Measurements from ENCODE around the gene KRT83. TPM values are rescaled to one million over a fixed set of nuclear protein-coding genes. Genes with fewer than 3 reads are reported as not detected.
"Not testable (repeated sequence)": the region's sequence is repeated elsewhere in the genome, so short reads cannot be mapped to it uniquely, and the experiment has no call there.

The KRT83 gene
- polyA plus RNA-seq, 1 of the 3 experiments (the other 2 are of a cell fraction) = 0.03 TPM

DNA sequence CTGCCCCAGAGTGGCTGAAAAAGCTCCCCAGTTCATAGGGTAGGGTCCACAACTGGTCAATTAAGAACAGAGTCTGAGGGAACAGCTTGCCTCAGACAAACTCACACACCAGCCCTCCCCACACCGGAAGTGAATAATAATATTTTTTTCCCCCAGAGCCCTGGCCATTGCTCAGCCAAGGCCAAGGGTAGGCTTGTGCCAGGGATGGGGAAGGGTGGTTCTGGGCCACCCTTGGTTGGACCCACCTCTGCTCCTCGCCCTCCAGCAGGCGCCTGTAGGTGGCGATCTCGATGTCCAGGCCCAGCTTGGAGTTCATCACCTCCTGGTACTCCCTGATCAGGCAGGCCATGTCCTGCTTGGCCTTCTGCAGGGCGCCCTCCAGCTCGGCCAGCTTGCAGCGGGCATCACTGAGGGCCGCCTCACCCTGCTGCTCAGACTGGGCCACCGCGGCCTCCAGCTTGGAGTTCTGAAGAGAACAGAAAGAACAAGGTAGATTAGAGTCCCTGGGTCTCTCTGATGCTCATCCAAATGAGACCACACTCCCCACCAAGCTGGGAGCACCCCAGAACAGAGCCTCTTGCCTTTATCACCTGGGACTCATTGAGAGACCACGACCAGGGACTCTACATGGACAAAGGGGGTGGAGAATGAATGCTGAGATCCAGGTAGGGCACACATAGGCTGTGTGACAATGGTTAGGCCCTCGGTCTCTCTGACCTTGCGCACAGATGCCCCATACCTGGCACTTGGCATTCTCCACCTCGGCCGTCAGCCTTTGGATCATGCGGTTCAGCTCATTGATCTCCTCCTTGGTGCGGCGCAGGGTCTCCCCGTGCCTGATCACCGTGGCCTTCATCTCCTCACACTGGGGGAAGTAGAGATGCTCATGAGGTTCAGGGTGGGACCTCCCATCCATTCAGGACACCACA lies 34.1 kb downstream of the KRT83 start:
- not testable (repeated sequence) for H3K4me2 ChIP-seq
- 84% methylated on average over 9 of the region's 21 CpGs for WGBS (ENCODE audit: low lambda C conversion rate)
- peaks cover 20% of the 10 kb centered on the region for H3F3A ChIP-seq (replicated peaks; ENCODE audit: insufficient read depth)

DNA sequence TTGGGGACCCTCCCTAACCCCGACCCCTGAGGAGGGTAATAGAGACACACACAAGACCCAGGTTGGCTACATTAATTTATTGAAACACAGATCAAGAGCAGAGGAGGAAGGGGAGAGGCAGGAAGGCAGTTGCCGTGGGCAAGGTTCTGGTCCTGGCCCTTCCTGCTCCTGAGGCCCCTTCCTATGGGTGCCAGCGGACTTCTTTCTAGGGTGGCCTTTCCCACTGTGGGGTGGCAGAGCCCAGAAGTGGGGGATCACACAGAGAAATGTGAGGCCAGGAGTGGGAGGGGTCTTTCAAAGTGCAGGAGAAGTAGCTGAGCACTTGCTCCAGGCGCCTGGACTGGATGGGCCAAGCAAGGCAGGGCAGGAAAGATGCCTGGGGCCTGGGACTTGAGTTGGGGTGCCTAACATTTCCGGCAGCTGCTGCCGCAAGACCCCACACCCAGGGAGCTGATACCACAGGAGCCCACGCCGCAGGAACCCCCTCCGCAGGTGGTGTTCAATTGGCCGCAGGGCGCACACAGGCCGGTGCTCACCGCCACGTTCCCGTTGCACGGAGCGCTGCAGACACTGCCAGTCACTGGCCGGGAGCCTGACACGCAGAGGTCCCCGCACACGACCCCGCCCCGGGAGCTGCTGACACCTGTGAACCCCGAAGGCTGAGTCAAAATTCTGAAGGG lies 35.2 kb downstream of the KRT83 start:
- Histone ChIP-seq H3K79me2 (ENCODE audit: insufficient read depth) (no peaks in the 10 kb centered on the region), H3K4me1 (ENCODE audit: control insufficient read depth in 1 of 2, insufficient read depth in 2 of 2, low read depth in 1 of 2, low read length in 1 of 2) (peaks cover 0 to 14% of the 10 kb centered on the region in 2 experiments; a peak in 3 of 4 replicates), H3K4me3 (ENCODE audit: low read depth in 2 of 2, low read length in 1 of 2) (no peak overlapping the region), H3K9ac (no peak overlapping the region), H3K4me2 (0 out of 2 replicates have a peak overlapping the region, but pooled peaks have one; percentile 2), H3F3A (replicated peaks; ENCODE audit: insufficient read depth) (peaks cover 28% of the 10 kb centered on the region), H2AFZ (ENCODE audit: low read depth) (no peak overlapping the region), H3K27ac (ENCODE audit: low read depth in 2 of 2, low read length in 1 of 2) (peak overlapping the region in 1 of 2 experiments; percentile 58; a peak in 2 of 4 replicates), H4K20me1 (ENCODE audit: insufficient read depth) (no peaks in the 10 kb centered on the region), H3K27me3 (ENCODE audit: insufficient read depth) (no peaks in the 10 kb centered on the region), H3K9me2 (no peaks in the 10 kb centered on the region), H3K9me3 (no peaks in the 10 kb centered on the region), H3K36me3 (replicated peaks in 1 of 2; ENCODE audit: control insufficient read depth in 1 of 2, insufficient read depth in 2 of 2, low read length in 1 of 2) (no peaks in the 10 kb centered on the region)
- POLR2A ChIA-PET = no interaction called here
- DNase-seq = no peak
- CTCF ChIA-PET = interaction anchor here (0.6 to 2.2 kb wide), 14 partner anchors 8 to 129 kb away, joined by 3 to 9 read pairs (median 3); no protein-coding TSS in a partner anchor
- WGBS (ENCODE audit: low lambda C conversion rate) = 60% methylated on average over 3 of the region's 24 CpGs
- TF ChIP-seq POLR2AphosphoS5 (IDR thresholded peaks at IDR 0.05; ENCODE audit: low read depth, low read length) = no peak
- TF ChIP-seq NRF1 (IDR thresholded peaks at IDR 0.05; ENCODE audit: low read depth, low read length) = no peak
- TF ChIP-seq CHD2 (IDR thresholded peaks at IDR 0.05; ENCODE audit: low read length, partially characterized antibody) = no peak
- TF ChIP-seq, protein P1, sequence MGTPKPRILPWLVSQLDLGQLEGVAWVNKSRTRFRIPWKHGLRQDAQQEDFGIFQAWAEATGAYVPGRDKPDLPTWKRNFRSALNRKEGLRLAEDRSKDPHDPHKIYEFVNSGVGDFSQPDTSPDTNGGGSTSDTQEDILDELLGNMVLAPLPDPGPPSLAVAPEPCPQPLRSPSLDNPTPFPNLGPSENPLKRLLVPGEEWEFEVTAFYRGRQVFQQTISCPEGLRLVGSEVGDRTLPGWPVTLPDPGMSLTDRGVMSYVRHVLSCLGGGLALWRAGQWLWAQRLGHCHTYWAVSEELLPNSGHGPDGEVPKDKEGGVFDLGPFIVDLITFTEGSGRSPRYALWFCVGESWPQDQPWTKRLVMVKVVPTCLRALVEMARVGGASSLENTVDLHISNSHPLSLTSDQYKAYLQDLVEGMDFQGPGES (IDR thresholded peaks at IDR 0.05; ENCODE audit: low read depth, low read length) = no peak
- TF ChIP-seq TAF1 (IDR thresholded peaks at IDR 0.05; ENCODE audit: borderline replicate concordance, low read depth, low read length) = no peak
- TF ChIP-seq TEAD4 (IDR thresholded peaks at IDR 0.05; ENCODE audit: borderline replicate concordance, insufficient read depth) = no peak
- TF ChIP-seq FOSL2 (IDR thresholded peaks at IDR 0.05; ENCODE audit: borderline replicate concordance, low read depth) = no peak
- TF ChIP-seq, protein P2, sequence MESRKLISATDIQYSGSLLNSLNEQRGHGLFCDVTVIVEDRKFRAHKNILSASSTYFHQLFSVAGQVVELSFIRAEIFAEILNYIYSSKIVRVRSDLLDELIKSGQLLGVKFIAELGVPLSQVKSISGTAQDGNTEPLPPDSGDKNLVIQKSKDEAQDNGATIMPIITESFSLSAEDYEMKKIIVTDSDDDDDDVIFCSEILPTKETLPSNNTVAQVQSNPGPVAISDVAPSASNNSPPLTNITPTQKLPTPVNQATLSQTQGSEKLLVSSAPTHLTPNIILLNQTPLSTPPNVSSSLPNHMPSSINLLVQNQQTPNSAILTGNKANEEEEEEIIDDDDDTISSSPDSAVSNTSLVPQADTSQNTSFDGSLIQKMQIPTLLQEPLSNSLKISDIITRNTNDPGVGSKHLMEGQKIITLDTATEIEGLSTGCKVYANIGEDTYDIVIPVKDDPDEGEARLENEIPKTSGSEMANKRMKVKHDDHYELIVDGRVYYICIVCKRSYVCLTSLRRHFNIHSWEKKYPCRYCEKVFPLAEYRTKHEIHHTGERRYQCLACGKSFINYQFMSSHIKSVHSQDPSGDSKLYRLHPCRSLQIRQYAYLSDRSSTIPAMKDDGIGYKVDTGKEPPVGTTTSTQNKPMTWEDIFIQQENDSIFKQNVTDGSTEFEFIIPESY (IDR thresholded peaks at IDR 0.05; ENCODE audit: borderline replicate concordance, low read depth) = no peak
- no peak for TF ChIP-seq RFX5 (IDR thresholded peaks at IDR 0.05; ENCODE audit: low read length)
- TF ChIP-seq MXI1 (IDR thresholded peaks at IDR 0.05; ENCODE audit: low read depth, low read length) = no peak
- no peak for TF ChIP-seq SIN3A (IDR thresholded peaks at IDR 0.05; ENCODE audit: borderline replicate concordance, low read depth, low read length)
- TF ChIP-seq GATA2 (CRISPR knock-in tag; IDR thresholded peaks at IDR 0.05) = no peak
- TF ChIP-seq, protein P3, sequence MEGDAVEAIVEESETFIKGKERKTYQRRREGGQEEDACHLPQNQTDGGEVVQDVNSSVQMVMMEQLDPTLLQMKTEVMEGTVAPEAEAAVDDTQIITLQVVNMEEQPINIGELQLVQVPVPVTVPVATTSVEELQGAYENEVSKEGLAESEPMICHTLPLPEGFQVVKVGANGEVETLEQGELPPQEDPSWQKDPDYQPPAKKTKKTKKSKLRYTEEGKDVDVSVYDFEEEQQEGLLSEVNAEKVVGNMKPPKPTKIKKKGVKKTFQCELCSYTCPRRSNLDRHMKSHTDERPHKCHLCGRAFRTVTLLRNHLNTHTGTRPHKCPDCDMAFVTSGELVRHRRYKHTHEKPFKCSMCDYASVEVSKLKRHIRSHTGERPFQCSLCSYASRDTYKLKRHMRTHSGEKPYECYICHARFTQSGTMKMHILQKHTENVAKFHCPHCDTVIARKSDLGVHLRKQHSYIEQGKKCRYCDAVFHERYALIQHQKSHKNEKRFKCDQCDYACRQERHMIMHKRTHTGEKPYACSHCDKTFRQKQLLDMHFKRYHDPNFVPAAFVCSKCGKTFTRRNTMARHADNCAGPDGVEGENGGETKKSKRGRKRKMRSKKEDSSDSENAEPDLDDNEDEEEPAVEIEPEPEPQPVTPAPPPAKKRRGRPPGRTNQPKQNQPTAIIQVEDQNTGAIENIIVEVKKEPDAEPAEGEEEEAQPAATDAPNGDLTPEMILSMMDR (IDR thresholded peaks at IDR 0.05) = no peak
- no peak for TF ChIP-seq FOXJ3 (CRISPR knock-in tag; IDR thresholded peaks at IDR 0.05)

More for the DNA sequence above, 34.1 kb downstream of the KRT83 start:
- POLR2A ChIA-PET; H4K20me1 ChIP-seq (ENCODE audit: insufficient read depth); H3K27me3 ChIP-seq (ENCODE audit: insufficient read depth); H3K4me3 ChIP-seq (ENCODE audit: low read depth in 2 of 2, low read length in 1 of 2); H3K9me2 ChIP-seq; H3K9ac ChIP-seq; H3K27ac ChIP-seq (ENCODE audit: low read depth in 2 of 2, low read length in 1 of 2); H3K4me1 ChIP-seq (ENCODE audit: control insufficient read depth in 1 of 2, insufficient read depth in 2 of 2, low read depth in 1 of 2, low read length in 1 of 2); H3K36me3 ChIP-seq (replicated peaks in 1 of 2; ENCODE audit: control insufficient read depth in 1 of 2, insufficient read depth in 2 of 2, low read length in 1 of 2); H3K79me2 ChIP-seq (ENCODE audit: insufficient read depth); DNase-seq; H2AFZ ChIP-seq (ENCODE audit: low read depth); H3K9me3 ChIP-seq: not testable (repeated sequence)
- TF ChIP-seq, protein P3 (IDR thresholded peaks at IDR 0.05) = peak; percentile 40
- CTCF ChIA-PET = interaction anchor here (0.6 to 1.4 kb wide), 11 partner anchors 9 to 130 kb away, joined by 3 to 8 read pairs (median 3); no protein-coding TSS in a partner anchor

Data from SK-N-SH (cell line).